ENCODE measurements around the gene STN1. TPM values are rescaled to one million over a fixed set of nuclear protein-coding genes. Genes with fewer than 3 reads are reported as not detected.

STN1 gene
- total RNA-seq, 1 donor from 2014 or later = 30.9 TPM

DNA sequence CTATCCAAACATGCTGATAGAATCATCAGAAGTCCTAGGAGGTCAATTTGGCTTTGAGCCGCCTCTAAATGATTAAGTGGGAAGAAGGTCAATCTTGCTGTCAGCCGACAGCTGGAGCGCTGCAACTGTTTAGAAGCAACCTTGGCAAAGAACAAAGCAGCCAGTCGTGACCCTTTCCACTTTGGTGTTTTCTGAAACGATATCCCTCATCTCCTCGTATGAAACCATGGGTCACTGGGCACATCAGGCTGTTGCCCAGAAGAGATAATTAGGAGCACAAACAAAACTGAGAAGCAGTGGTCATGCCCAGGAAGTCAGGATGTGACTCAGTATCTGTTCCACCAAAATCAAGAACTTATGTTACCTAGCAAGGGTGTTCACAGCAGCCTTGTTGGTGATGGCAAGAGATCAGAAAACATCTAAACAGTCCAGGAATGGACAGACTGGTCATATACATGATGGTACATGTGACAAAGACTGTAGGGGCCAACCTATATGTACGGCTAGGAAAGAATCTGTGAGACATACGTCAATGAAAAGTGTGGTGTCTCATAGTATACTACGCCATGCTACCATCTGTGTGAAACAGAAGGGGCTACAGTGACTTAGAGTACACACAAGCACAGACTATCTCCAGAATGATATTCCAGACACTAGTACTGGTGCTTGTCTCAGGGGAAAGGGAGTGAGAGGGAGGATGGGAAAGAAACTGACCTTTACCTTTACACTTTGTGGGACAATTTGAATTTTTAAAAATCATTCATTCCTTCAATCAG lies 22.4 kb downstream of the STN1 start:
- DNase-seq (ENCODE audit: low read depth, low spot score) = no peak

DNA sequence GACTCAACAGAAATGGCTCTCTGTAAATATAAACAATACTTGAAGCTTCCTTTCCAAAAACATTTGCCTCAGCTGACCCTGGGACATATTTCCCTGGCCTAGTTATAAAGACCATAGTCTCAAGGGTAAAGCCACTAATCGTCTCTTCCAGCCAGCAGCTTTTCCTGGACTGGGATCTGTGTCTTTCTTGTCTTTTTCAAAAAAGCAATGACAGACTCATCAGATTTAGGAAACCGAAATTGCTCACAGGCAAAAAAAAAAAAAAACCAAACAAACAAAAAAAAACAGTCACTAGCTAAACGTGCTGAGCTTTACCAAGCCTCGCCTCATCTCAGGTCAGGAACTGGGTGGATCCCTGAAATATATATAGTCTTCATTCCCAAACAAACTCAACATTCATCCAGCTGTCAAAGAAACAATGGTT lies 23.5 kb downstream of the STN1 start:
- DNase-seq (ENCODE audit: low read depth, low spot score) = no peak

DNA sequence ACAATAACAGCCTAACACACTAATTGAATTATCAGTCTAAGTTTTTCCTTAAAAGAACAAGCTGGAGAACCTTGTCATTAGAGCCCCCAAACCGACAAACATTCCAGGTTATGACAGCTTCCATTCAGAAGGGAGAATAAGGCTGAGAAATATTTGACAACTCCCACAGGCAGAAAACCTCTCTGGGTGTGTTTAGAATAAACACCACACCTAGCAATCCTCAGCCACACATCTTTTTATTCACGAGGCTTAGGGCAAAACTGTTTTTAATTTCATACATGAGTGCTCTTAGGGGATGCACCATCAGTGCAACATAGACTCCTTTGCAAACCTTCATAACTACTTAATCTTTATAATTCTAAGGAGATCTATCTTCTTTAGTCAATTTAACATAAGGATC lies 24.2 kb downstream of the STN1 start:
- DNase-seq (ENCODE audit: low read depth, low spot score) = no peak

DNA sequence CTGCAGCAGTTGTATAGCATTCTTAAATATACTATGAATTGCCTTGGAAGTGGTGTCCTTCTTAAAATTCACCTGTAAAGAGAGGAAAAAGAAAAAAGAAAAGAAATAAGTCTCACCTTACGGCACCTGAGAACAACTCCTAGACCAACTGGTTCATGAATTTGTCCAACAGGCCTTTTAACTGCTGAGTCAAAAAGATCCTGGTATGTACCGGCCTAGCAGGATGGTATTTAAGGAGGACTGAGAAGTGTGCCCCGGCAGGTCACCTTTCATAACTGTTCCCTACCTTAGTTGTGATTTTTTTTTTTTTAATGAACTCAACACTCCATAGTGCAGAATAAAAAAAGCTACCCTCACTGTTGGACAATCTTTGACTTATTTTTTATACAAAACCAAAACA lies 25.8 kb downstream of the STN1 start:
- DNase-seq (ENCODE audit: low read depth, low spot score) = no peak

DNA sequence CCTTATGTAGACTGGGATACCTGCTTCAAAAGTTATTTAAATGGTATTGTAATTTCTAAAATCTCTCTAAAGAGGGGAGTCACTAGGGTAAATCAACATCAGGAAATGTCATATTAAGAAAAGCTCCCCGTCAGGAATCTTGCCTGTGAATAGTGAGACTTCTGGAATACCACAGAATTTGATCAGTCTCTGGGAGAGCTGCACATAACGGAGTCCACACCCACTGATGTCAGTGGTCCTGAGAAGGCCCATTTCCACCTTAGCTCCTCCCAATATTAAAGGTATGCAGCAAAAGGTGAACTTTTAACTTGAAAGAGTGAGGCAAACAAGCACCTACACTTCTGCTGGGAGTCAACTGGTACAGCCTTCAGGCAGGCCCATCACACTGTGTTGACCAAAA lies 27.3 kb downstream of the STN1 start:
- no peak for DNase-seq (ENCODE audit: low read depth, low spot score)

DNA sequence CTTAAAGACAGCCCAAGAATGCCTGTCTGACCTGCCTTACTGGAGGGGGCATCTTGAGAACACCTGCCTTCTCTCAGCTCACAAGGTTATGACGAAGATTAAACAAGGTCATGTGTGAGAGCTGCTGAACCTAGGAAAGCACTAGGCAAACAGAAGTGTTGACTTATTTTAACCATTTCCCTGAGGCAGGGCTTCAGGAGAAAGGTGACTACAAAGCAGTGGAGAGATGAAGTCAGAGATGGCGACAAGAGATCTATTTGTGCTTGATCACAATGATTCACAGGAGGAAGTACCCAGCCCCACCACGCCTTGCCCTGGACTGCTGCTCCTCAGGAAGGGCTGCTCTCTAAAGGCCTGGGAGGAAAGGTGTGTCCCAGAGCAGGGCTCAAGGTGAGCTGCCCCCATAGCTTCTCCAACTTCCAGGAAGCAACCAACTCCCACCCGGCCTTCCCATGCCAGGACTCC lies 27.8 kb downstream of the STN1 start:
- DNase-seq (ENCODE audit: low read depth, low spot score) = no peak

DNA sequence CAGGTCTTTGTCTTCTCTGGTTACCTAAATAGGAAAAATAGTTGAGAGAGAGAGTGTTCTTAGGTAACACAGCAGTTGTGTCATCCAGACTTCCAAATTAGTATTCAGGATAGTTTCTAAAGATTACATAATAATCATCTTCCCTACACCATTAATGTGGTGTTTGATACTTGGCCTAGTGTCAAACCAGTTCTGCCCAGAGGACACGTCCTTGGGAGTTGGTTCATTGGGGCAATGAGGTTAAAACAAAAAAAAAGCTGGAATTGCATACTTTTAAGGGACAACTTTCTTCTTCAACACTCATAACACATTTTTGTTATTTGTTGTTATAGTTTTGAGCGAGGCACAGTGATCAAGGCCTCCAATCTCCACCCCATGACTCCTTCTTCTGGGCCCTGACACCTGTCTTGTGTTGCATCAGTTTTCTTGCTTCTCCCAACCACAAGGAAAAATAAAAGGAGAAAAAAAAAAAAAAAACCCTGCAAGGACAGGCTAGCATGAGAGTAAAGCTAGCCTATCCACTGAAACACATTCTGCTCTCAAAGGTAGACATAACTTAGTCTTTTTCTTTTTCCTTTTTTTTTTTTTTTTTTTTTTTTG lies 28.8 kb downstream of the STN1 start:
- DNase-seq (ENCODE audit: low read depth, low spot score) = no peak

DNA sequence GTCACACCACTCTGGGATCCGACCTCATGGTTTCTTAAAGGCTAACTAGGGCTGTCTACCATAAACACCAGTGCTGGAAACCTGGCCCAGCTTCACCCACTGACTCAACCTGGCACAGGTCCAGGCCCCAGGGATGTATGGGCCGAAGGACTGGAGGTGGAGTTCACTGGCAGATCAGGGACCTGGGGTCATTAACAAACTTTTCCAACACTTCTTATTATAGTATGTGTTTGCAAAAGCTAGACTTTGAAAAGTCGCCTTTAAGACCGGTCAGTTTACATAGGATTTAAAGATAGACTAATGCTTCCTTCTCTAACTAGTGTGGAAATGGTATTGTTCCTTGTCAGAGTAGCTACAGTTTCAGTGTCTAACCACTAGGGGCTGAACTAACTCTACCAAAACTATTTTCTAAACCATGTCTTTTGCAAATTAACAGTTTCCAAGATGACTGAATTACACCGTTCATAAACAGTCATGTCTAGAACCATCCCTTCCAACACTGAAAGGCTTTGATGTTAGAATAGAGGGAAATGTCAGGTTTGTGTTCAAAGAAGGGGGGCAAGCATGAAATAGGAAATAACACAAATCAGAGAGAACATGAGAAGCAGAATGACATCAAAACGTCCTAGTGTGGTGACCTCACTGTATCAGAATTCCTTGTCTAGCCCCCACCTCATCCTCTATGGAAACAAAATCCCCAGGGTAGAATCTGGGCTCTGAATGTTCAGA lies 29.7 kb downstream of the STN1 start:
- DNase-seq (ENCODE audit: low read depth, low spot score) = no peak

DNA sequence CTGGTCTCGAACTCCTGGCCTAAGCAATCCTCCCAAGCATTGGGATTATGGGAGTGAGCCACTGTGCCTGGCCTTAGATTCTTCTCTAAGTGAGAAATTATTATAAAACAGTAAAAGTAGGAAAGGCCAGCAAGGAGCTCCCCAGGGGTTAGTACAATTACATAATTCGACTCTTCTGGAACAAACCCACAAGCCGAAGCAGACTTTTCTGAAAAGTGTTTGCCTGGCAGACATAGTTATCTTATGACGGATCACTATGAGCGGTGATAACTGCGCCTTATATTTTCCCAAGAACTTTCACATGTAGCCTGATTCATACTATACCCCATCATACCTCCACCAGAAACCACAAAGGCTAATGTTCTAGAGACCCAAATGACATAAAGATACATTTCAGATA lies 32.4 kb downstream of the STN1 start:
- DNase-seq (ENCODE audit: low read depth, low spot score) = no peak

DNA sequence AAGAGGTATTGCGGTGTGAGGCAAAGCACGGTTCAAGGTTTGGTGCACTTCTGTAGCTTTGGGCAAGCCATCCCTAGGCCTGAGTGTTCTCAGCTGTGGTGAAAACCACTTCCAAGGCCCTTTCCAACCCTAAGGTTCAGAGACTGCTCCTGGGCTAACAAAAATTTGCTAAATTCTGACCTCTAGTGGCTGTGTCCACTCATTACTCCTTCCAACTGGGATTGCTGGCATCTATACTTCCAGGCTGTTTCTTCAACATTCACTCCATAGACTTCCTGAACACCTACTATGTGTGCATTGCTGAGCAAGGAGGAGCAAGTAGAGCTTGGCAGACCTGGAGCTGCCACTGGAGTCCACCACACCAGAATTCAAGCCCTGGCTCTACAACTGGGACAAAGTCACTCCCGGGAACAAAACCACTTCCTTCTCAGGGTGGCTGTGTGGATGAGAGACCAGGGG lies 33.3 kb downstream of the STN1 start:
- DNase-seq (ENCODE audit: low read depth, low spot score) = no peak

DNA sequence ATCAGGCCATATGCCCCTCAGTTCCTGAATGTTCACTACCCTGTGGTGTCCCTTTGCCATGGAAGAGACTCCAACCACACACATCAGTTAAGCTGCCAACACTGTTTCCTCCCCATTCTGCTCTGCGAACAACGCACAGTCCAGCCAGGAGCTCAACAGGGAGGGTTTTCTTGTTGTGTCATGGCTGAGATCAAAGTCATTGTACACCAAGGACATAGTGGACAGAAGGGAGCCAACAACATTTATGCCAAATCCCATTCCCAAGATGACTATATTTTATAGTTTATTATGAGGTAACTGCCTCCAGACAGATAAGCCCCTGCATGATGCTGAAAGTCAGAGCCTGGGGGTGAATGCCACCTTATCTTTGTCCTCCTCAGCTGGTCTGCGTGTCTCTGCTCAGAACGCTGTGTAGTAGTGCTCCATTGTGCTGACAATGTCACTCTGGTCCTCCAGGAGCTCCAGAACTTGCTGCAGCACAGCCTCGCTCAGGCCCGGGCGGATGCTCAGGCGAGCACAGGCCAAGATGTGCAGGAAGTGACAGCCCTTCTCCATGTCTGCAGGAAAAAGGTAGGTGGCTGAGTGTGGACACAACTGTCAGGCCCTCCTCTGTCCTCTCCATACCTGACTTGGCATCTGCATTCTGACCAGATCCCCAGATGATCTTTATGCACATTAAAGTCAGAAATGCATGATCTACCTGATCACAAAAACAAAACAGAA lies 35.5 kb downstream of the STN1 start:
- DNase-seq (ENCODE audit: low read depth, low spot score) = no peak

DNA sequence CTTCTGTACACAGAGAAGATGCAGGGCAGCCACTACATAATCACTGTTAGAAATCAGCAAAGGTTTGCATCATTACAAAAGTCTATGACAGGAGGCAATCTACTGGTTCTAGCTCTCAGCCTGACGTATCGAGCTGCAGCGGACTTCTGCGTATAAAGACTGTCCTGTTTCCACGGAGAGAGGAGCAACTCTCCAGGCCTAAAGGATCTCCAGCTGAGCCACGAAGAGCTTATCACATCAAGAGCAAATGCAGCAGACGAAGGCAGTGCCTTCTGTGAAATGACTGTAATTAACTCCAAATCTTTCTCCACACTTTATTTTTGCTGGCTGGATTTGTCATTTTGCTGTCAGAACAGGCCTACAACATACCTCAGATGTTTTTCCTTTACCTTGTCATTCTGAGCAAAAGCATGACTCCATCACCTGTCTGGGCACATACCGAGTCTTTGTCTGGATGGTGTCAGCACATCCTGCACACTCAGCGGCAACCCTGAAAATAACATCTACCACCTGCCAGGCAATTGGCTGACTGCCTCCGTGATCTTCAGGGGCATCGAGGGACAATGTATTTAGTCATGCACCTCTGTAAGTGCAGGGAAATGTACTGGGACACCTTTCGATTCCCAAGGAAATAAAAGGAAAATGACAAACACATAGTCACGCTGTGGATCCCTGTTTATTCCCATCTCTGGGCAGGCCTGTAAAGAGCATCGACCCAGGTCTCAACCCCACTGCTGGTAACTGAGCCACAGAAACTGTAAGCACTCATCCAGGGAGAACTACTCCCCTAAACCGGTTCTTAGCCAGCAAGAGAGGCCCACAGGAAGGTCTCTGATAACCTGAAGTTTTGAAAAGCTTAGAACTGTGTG lies 36.3 kb downstream of the STN1 start:
- no peak for DNase-seq (ENCODE audit: low read depth, low spot score)

DNA sequence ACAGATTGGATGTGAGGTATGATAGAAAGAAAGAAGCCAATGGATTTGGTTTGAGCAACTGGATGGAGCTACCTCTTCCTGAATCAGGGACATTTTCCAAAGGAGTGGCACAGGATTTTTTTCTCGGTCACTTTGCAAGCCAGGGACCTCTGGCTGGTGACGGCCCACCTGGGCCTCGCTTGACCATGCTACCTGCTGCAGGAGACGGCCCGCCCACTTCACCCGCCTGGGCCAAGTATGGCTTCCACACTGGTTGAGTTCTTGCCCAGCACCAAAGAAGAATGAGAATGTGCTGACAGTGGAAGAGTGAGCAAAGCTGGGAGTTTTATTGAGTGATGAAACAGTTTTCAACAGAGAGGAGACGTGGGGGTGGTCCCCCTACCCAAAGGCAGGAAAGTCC lies 38.2 kb downstream of the STN1 start:
- no peak for DNase-seq (ENCODE audit: low read depth, low spot score)

DNA sequence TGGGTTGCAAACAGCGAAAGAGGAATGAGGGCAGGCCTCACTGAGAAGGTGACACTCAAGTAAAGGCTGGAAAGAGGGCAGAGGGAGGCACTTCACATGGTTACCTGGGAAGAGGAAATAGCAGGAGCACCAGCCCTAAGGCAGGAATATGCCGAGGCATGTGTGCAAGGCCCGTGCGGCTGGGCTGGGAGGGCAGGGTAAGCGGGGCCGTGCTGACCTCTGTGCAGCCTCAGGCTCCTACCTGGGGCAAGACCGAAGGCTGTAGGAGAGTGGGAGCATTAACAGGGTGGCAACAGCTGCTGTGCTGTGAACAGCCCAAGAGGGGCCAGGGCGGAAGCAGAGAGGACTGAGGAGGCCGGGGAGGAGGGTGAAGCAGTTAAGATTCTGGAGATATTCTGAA lies 38.6 kb downstream of the STN1 start:
- no peak for DNase-seq (ENCODE audit: low read depth, low spot score)

DNA sequence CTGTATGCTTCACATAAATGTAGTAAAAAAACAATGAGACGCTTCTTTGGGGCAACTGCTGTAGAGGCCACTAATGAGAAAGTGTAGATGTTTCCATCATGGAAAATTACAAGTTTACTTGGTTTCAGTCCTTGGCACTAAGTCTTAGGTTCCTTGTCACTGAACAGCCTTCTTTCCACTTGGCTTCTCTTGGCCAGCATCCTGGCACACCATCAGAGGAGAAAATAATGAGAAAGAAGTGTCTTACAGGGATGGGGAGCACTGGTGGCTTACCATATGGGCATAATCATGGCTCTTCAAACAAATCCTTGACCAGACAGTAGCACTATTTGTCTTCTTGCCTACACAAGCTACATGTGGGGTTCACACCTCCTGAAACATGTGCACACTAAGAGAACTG lies 40.1 kb downstream of the STN1 start:
- DNase-seq (ENCODE audit: low read depth, low spot score) = no peak

DNA sequence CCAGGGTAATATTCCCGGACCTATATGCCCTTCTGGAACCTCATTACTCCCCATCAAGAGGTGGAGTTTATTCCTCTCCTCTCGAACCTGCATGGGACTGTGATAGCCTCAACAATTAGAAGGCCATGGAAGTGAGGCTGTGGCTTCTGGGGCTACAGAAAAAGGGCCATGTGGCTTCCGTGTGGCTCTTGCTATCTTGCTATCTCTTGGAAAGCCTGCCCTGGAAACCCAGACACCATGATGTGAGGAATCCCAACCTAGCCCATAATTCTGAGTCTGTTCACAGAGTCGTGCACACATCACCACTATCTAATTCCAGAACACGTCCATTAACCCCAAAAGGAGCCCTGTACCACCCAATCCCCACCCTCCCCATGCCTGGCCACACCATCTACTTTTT lies 41.8 kb downstream of the STN1 start:
- DNase-seq (ENCODE audit: low read depth, low spot score) = no peak

DNA sequence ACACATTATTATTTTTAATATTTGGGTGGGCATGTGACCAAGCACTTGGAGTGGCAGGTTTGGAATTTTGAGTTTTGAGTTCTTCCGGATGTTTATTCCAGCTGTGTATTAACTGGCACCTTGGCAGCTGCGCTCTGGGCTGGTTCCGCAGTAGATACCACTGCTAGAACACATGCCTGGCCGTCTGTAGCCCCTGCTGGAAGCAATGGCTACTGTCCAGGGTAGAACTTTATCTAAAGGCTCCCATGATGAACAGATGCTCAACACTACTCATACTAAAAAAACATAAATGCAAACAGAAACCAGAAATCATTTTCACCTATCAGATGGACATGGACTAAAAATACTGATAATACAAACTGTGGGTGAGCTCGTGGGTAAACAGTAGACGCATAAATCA lies 43.3 kb downstream of the STN1 start:
- DNase-seq (ENCODE audit: low read depth, low spot score) = no peak

DNA sequence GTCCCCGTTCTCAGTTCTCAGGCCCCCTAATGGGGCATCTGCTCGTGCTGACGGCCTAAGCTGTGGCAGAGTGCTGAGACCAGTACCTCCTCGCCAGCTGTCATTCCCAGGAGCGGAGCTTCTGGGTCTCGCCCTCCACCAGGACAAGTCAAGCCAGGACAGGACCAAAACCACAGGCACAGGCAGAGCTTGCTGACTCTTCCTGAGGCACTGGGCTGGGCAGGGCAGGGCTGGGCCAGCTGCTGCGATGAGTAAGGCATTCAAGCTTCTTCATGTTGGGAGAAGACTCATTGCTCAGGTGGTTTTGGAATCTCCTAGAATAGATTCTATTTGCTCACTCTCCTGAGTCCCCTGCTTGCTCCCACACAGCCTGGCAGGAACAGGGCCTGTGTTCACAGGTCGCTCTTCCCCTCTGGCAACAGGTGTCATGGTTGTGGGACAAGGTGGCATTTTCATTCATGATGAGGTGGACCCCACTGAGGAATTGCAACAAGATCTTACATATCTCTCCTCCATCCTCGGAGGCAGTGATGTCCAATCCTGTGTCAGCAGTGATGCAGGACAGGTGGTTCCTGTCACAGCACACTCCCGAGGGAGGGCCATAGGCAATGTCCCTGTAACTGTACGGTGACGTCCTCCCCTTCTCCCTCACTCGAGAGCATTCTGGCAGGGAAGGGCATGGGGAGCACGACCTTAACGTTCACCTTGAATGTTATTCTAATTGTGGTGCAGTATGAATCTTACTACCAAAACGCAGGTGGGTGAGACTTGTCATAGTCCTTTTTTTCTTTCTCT lies 45.6 kb downstream of the STN1 start:
- DNase-seq (ENCODE audit: low read depth, low spot score) = no peak

DNA sequence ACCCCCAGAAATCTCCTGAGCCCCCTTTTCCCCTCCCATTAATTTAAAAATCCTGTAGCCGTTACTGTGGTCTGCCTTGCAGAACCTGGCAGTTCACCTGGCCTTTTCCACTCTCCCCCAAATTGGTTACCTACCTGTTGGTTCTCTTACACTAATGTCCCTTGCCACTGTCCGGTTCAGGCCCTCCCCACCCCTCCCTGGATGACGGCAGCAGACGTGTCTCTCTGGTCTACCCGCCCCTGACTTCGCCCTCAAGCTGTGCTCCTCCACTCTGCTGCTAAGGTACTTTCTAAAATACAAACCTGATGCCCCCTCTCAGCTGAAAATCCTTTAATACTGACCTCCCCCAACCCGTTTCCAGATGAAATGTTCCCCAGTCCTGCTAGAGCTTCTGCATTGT lies 47.0 kb downstream of the STN1 start:
- DNase-seq (ENCODE audit: low read depth, low spot score) = no peak

DNA sequence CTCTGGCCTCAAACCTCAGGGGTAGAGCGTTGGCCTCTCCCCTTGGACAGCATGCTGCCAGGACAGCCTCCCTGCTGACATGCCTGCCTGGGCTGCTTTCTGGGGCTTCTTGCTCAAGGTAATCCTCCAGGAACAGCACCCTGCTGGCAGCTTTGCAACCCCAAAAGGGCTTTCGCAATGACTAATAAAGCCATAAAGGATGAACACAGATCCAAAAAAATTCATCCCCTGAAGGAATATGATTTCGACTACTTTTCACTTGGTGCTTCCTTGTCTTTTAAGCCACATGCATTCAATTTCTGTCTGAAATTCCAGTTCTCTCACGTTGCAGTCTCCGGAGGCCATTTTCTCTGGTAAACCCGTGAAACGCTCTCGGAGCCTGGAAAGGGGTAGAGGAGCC lies 47.5 kb downstream of the STN1 start:
- DNase-seq (ENCODE audit: low read depth, low spot score) = no peak

Data from pulmonary artery endothelial cell (primary cell).